Kidney epithelial cell (primary cell): ENCODE measurements around the gene PHLDA2. TPM values are rescaled to one million over a fixed set of nuclear protein-coding genes. Genes with fewer than 3 reads are reported as not detected.
A peak's percentile ranks its signal among the peaks of the same experiment; 100 is the strongest.

Experiments
- DNase-seq: peaks from one replicate; pipeline ENCODE4 v3.0.0-alpha.2; 2010; ENCODE audit warnings: low read depth
- H3K27me3 ChIP-seq: 2 replicates; pipeline ENCODE4 v1.6.0; 2011; ENCODE audit warnings: low read length; ENCODE audit not compliant: control insufficient read depth, insufficient read depth
- H3K36me3 ChIP-seq: 2 replicates; pipeline ENCODE4 v1.5.1; 2011; ENCODE audit warnings: low read length; ENCODE audit not compliant: control insufficient read depth, insufficient read depth
- H3K4me3 ChIP-seq: 2 replicates; pipeline ENCODE4 v1.5.1; 2011; ENCODE audit warnings: low read depth, mild to moderate bottlenecking, control low read depth, low read length
- CTCF ChIP-seq: IDR thresholded peaks from 2 replicates; pipeline ENCODE4 v1.5.1; 2011; ENCODE audit warnings: mild to moderate bottlenecking, moderate library complexity, low read length, control low read depth, inconsistent platforms; ENCODE audit not compliant: insufficient read depth, poor library complexity, severe bottlenecking
- total RNA-seq: library from RNA; depleted of rRNA; stranded (reverse); fragments of >200 nt; gene quantifications from 2 replicates; pipeline ENCODE4 v1.2.3, GENCODE V29; 2015

Gene PHLDA2
- total RNA-seq, 1 donor from 2014 or later, result 32.8 TPM

- no peak for DNase-seq
- no peak overlapping the region for H3K4me3 ChIP-seq
- TF ChIP-seq CTCF, result peak; percentile 37
- H3K36me3 ChIP-seq, result no peaks in the 10 kb centered on the region
- H3K27me3 ChIP-seq, result no peaks in the 10 kb centered on the region
Measured at GRCh38 chr11:2891326-2892214, 37.6 kb downstream of the PHLDA2 start.

- no peak for TF ChIP-seq CTCF
- H3K27me3 ChIP-seq, result no peaks in the 10 kb centered on the region
- H3K36me3 ChIP-seq, result no peaks in the 10 kb centered on the region
- DNase-seq, result no peak
- no peak overlapping the region for H3K4me3 ChIP-seq
Measured at GRCh38 chr11:2890466-2891294, 38.5 kb downstream of the PHLDA2 start.

- no peak for TF ChIP-seq CTCF
- Histone ChIP-seq H3K36me3 (no peaks in the 10 kb centered on the region), H3K27me3 (no peaks in the 10 kb centered on the region), H3K4me3 (no peak overlapping the region)
- DNase-seq, result no peak
Measured at GRCh38 chr11:2889362-2890273, 39.6 kb downstream of the PHLDA2 start.

GRCh38 chr11:2888266-2888968 lies 40.8 kb downstream of the PHLDA2 start:
- no peak for DNase-seq
- TF ChIP-seq CTCF, result peak; percentile 98
- H3K27me3 ChIP-seq, result peaks cover 2% of the 10 kb centered on the region

More at GRCh38 chr11:2888266-2888968, 40.8 kb downstream of the PHLDA2 start:
- Histone ChIP-seq H3K4me3 (no peak overlapping the region), H3K36me3 (no peaks in the 10 kb centered on the region)
